COLO668 (cell line): Measurements from ENCODE around the gene CABP2.
"Not testable (repeated sequence)": the region's sequence is repeated elsewhere in the genome, so short reads cannot be mapped to it uniquely, and the experiment has no call there.

Experiments used
- DNase-seq: peaks from one replicate; lab custom pipeline; 2025; ENCODE audit not compliant: unreplicated experiment; lab: John Stamatoyannopoulos, UW

The CABP2 gene

DNA sequence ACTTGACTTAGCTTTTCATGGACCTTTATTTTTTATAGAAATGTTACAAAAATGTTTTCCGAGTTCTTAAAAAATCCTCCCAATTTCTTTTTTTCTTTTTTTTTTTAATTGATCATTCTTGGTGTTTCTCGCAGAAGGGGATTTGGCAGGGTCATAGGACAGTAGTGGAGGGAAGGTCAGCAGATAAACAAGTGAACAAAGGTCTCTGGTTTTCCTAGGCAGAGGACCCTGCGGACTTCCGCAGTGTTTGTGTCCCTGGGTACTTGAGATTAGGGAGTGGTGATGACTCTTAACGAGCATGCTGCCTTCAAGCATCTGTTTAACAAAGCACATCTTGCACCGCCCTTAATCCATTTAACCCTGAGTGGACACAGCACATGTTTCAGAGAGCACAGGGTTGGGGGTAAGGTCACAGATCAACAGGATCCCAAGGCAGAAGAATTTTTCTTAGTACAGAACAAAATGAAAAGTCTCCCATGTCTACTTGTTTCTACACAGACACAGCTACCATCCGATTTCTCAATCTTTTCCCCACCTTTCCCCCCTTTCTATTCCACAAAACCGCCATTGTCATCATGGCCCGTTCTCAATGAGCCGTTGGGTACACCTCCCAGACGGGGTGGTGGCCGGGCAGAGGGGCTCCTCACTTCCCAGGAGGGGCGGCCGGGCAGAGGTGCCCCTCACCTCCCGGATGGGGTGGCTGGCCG lies 45.7 kb downstream of the CABP2 start:
- not testable (repeated sequence) for DNase-seq

DNA sequence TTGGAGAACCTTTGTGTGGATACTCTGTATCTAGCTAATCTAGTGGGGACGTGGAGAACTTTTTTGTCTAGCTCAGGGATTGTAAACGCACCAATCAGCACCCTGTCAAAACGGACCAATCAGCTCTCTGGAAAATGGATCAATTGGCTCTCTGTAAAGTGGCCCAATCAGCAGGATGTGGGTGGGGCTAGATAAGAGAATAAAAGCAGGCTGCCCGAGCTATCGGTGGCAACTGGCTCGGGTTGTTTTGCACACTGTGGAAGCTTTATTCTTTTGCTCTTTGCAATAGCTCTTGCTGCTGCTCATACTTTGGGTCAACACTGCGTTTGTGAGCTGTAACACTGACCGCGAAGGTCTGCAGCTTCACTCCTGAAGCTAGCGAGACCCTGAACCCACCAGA lies 46.6 kb downstream of the CABP2 start:
- not testable (repeated sequence) for DNase-seq

DNA sequence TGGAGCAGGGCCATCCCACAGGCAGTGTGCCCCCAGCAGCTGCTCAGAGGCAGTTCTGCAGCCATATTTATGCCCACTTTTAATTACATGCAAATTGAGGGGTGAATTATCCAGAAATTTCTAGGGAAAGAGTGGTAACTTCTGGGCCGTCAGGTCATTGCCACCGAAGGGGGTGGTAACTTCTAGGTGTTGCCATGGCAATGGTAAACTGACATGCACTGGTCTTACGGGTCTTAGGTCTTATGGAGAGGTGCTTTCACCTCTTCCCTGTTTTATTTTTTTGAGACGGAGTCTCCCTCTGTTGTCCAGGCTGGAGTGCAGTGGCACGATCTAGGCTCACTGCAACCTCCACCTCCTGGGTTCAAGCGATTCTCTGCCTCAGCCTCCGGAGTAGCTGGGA lies 50.4 kb downstream of the CABP2 start:
- no peak for DNase-seq

DNA sequence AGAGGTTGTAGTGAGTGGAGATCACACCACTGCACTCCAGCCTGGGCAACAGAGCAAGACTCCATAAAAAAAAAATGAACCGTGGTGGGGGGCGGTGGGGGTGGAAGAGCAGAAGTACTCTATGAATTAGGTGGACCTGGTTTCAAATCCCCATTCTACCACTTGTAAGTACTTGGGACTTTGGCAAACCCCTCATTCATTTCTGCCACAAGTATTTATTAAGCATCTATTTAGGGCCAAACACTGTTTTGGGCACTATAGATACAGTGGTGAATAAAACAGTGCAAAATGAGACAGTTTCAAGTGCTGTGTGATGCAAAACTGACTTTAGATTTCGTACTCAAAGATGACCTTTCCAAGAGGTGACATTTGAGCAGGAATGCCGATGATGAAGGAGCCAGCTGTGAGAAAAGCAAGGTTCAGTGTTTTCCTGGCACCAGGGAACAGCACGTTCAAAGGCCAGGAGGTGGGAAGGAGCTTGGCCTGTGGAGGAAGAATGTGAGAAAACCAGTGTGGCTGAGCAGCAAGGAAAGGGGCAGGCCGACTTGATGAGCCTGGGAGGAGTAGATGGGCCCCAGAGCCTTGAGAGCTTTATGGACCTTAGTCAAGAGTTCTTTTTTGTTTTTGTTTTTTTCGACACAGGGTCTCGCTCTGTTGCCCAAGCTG lies 52.8 kb downstream of the CABP2 start:
- DNase-seq: no peak

DNA sequence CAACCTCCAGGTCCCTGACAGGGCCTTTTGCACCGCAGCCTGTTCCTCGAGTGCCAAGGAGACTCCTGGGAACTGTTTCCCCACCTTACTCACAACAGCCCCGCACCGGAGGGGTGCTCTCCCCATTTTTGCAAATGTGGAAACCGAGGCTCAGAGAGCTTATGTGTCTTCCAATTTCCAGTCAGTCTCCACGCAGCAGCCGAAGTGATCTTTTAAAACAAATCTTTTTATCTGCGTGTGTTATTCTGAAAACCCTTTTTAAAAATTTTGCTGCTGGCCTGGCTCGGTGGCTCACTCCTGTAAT lies 53.8 kb downstream of the CABP2 start:
- DNase-seq: no peak
